Tibial nerve (tissue), 4 donors: Measurements from ENCODE around the gene BTBD7. TPM values are rescaled to one million over a fixed set of nuclear protein-coding genes. Genes with fewer than 3 reads are reported as not detected.
"Not testable (repeated sequence)": the region's sequence is repeated elsewhere in the genome, so short reads cannot be mapped to it uniquely, and the experiment has no call there.

Experiments
- DNase-seq, 2 donors: peaks; one replicate each; pipeline ENCODE4 v3.0.0-alpha.2; 2019; ENCODE audit warnings: low spot score in 2 of 2
- H3K27ac ChIP-seq, 4 donors: fragments of 200-600 bp; sonication (generic) in 3 of 4; one replicate each; pipeline ENCODE4 v1.5.1; 2017 to 2019; ENCODE audit warnings: mild to moderate bottlenecking in 1 of 4
- H3K27me3 ChIP-seq, 2 donors: fragments of 200-600 bp; sonication (generic) in 1 of 2; one replicate each; pipeline versions ENCODE4 v1.5.1 to v1.6.0; 2017 to 2019
- H3K36me3 ChIP-seq, 3 donors: fragments of 200-600 bp; sonication (generic); one replicate each; pipeline ENCODE4 v1.5.1; 2018 to 2019
- H3K4me1 ChIP-seq, 4 donors: fragments of 200-600 bp; sonication (generic) in 3 of 4; one replicate each; pipeline ENCODE4 v1.5.1; 2017 to 2019
- H3K4me3 ChIP-seq, 4 donors: fragments of 200-600 bp; sonication (generic) in 3 of 4; one replicate each; pipeline ENCODE4 v1.5.1; 2017 to 2019; ENCODE audit warnings: mild to moderate bottlenecking in 1 of 4, moderate library complexity in 1 of 4
- H3K9me3 ChIP-seq, 4 donors: fragments of 200-600 bp; sonication (generic) in 3 of 4; one replicate each; pipeline ENCODE4 v1.5.1; 2017 to 2019
- EP300 ChIP-seq, 2 donors: sonication (generic); formaldehyde crosslinking; IDR thresholded peaks; one replicate each; pipeline ENCODE4 v1.6.1; 2017; ENCODE audit warnings: antibody characterized with exemption in 2 of 2, mild to moderate bottlenecking in 1 of 2
- POLR2A ChIP-seq, 2 donors: fragments of 450-650 bp; IDR thresholded peaks; one replicate each; pipeline ENCODE4 v1.6.1; 2017; ENCODE audit warnings: antibody characterized with exemption in 2 of 2, mild to moderate bottlenecking in 2 of 2, moderate library complexity in 2 of 2
- WGBS, 2 donors: methylation state at CpG; one replicate each; pipeline ENCODE4 v1.1.5; 2018; 5-methylcytosine and 5-hydroxymethylcytosine counted together
- total RNA-seq, 4 donors: library from RNA; depleted of rRNA; stranded (reverse); fragments of >200 nt; gene quantifications; one replicate each; pipeline ENCODE4 v1.1.0, GENCODE V29; 2016
- TF ChIP-seq, protein P1 (sequence below), 5 experiments: fragments of 200-600 bp in 3 of 5; fragments of 450-650 bp in 2 of 5; sonication (generic) in 3 of 5; IDR thresholded peaks; one replicate each; pipeline ENCODE4 v1.5.1; 2016 to 2019; ENCODE audit warnings: antibody characterized with exemption in 5 of 5, mild to moderate bottlenecking in 3 of 5, moderate library complexity in 2 of 5

Gene BTBD7
- total RNA-seq, 4 donors from 2014 or later: 20.1 to 27.8 (median 23.2) TPM

DNA sequence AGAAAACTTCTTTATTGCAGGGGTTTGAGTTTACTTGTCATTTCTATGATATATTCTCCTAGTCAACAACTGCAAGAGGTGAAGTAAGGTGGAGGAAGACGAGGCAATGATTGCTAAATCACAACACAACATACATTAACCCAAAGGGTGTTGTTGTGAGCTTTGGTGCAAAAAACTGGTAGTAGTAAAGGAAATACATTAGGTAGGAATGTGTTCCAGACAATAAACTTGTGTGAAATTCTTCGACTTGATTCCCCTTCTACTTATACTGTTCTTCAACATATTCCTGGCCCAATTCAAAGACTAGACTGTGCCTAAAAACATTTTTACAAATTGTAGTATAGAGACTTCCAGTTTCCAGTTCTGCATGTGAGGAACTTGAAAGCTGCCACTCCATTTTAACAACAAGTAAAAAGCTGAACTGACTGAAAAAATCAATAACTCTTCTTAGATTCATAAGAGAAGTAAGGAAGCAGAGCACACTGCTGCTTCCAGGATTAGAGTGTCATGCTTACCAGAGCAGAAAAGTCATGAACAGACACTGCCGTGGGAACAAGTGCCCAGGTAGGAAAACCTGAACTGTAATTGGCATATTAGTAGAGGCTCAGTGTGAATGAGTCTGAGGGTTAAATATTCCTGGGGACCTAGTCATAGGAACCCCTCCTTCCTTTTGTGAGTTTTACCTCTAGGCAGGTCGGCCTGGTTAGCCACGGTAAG lies 36.3 kb upstream of the BTBD7 start:
- Histone ChIP-seq H3K27ac (no peak overlapping the region), H3K4me1 (no peaks in the 10 kb centered on the region), H3K36me3 (no peaks in the 10 kb centered on the region), H3K4me3 (no peak overlapping the region), H3K9me3 (peaks cover 0 to 3% (median 0%) of the 10 kb centered on the region in 4 donors), H3K27me3 (no peaks in the 10 kb centered on the region)
- TF ChIP-seq, protein P1, sequence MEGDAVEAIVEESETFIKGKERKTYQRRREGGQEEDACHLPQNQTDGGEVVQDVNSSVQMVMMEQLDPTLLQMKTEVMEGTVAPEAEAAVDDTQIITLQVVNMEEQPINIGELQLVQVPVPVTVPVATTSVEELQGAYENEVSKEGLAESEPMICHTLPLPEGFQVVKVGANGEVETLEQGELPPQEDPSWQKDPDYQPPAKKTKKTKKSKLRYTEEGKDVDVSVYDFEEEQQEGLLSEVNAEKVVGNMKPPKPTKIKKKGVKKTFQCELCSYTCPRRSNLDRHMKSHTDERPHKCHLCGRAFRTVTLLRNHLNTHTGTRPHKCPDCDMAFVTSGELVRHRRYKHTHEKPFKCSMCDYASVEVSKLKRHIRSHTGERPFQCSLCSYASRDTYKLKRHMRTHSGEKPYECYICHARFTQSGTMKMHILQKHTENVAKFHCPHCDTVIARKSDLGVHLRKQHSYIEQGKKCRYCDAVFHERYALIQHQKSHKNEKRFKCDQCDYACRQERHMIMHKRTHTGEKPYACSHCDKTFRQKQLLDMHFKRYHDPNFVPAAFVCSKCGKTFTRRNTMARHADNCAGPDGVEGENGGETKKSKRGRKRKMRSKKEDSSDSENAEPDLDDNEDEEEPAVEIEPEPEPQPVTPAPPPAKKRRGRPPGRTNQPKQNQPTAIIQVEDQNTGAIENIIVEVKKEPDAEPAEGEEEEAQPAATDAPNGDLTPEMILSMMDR (IDR thresholded peaks at IDR 0.05): no peak
- TF ChIP-seq EP300 (IDR thresholded peaks at IDR 0.05) (no peak), POLR2A (IDR thresholded peaks at IDR 0.05) (no peak)
- DNase-seq: no peak
- WGBS, 2 donors: 57 to 60% methylated on average over 5 of the region's 5 CpGs

DNA sequence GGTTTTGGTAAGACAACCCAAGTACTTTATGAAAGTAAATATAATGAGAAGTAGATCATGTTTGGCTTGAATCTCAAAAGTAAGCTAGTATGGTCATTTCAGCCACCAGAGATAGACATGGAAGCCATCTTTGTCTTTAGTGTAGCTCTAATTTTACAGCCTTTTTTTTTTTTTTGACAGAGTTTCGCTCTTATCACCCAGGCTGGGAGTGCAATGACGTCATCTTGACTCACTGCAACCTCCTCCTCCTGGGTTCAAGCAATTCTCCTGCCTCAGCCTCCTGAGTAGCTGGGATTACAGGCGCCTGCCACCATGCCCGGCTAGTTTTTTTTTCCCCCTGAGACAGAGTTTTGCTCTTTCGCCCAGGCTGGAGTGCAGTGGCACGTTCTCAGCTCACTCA lies 22.0 kb upstream of the BTBD7 start:
- DNase-seq, H3K4me3 ChIP-seq, H3K36me3 ChIP-seq, H3K27ac ChIP-seq, H3K4me1 ChIP-seq, H3K9me3 ChIP-seq, H3K27me3 ChIP-seq: not testable (repeated sequence)
- 83 to 91% methylated on average over 6 of the region's 6 CpGs for WGBS, 2 donors

DNA sequence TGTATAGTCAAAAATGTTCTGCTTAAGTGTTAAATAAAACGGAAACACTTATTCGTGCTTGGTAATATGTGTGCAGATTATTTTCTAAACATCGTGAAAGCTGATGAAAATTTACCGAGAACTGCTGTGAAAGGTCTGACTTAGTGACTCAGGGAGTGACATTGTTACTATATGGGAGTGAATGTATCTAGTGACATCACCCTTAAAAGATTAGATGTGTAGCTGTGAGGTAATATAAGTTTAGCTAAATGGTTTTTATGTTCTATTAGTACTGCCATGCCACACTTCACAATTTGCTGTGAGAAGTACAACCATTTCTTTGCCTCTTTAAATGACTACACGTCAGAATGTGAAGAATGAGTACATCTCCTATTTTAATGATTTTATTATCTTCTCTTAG lies 15.5 kb upstream of the BTBD7 start:
- H3K9me3 ChIP-seq: peaks cover 0 to 15% (median 0%) of the 10 kb centered on the region in 4 donors
- H3K27me3 ChIP-seq: no peaks in the 10 kb centered on the region
- no peak overlapping the region for H3K4me3 ChIP-seq
- no peak overlapping the region for H3K27ac ChIP-seq
- H3K4me1 ChIP-seq: no peaks in the 10 kb centered on the region
- 81 to 85% methylated on average over 5 of the region's 5 CpGs for WGBS, 2 donors
- TF ChIP-seq EP300 (IDR thresholded peaks at IDR 0.05): no peak
- TF ChIP-seq, protein P1 (IDR thresholded peaks at IDR 0.05): no peak
- no peak for TF ChIP-seq POLR2A (IDR thresholded peaks at IDR 0.05)
- DNase-seq: no peak
- no peaks in the 10 kb centered on the region for H3K36me3 ChIP-seq

GRCh38 chr14:93347850-93348249 lies 15.0 kb upstream of the BTBD7 start:
- TF ChIP-seq POLR2A (IDR thresholded peaks at IDR 0.05) (no peak), EP300 (IDR thresholded peaks at IDR 0.05) (no peak)
- TF ChIP-seq, protein P1 (IDR thresholded peaks at IDR 0.05): no peak
- Histone ChIP-seq H3K9me3 (peaks cover 0 to 15% (median 0%) of the 10 kb centered on the region in 4 donors), H3K27me3 (no peaks in the 10 kb centered on the region), H3K27ac (no peak overlapping the region), H3K4me3 (no peak overlapping the region), H3K36me3 (no peaks in the 10 kb centered on the region), H3K4me1 (no peaks in the 10 kb centered on the region)
- DNase-seq: no peak
- 69 to 73% methylated on average over 8 of the region's 8 CpGs for WGBS, 2 donors

DNA sequence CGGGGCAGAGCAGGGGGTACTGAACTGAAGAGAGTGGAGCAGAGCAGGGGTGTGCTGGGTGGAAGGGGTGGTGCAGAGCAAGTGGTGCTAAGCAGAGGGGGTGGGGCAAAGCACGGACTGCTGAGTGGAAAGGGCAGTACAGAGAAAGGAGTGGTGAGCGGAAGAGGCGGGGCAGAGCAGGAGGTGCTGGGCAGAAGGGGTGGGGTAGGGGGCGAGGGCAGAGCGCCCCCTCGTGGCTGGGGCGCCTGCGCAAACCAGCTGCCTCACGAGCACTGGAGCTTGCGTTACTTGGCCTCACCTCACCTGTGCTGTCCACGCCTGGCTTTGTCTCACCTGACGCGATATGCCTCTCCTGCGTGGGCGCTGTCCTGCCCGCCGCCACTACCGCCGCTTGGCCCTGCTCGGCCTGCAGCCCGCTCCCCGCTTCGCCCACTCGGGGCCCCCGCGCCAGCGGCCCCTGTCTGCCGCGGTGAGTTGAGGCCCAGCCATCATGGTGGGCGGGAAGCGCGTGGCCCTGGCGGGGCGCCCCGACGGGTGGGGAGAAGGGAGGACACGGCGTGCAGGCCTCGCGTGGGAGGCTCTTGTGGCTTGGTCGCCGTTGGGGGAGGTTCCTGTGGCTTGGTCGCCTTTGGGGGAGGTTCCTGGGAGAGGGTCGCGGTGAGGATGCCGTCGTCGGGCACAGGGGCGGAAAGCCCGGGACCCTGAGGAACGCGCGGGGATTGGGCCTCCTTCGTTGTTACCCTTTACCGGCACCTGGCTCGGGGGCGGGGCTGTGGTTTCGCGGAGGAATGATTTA lies 14.3 kb upstream of the BTBD7 start, which contains the start of gene COX8C:
Gene COX8C (plus strand): TSS at position 257 of the 796 bp plus-strand sequence. CDS start 87 bp downstream, at position 344.
- Histone ChIP-seq H3K9me3 (peaks cover 0 to 15% (median 0%) of the 10 kb centered on the region in 4 donors), H3K27ac (no peak within 1 kb of the TSS), H3K4me3 (no peak within 1 kb of the TSS), H3K36me3 (no peaks in the 10 kb centered on the region), H3K4me1 (no peaks in the 10 kb centered on the region), H3K27me3 (no peaks in the 10 kb centered on the region)
- DNase-seq: no peak
- TF ChIP-seq POLR2A (IDR thresholded peaks at IDR 0.05) (no peak), EP300 (IDR thresholded peaks at IDR 0.05) (no peak)
- TF ChIP-seq, protein P1 (IDR thresholded peaks at IDR 0.05): no peak
- 94 to 98% methylated on average over 59 to 60 of the region's 60 CpGs for WGBS, 2 donors
